Left ventricle myocardium superior (tissue), 1 donor: ENCODE measurements around the gene SH3TC2. TPM values are rescaled to one million over a fixed set of nuclear protein-coding genes. Genes with fewer than 3 reads are reported as not detected.

Experiments
- ATAC-seq: fragments of 200-7000 bp; cut with Tn5 transposase; one replicate; pipeline ENCODE4 v1.9.1; 2020; ENCODE audit warnings: mild to moderate bottlenecking, moderate library complexity
- DNase-seq: peaks from one replicate; pipeline ENCODE4 v3.0.0-alpha.2; 2020
- intact Hi-C: fragments of 100-400 bp; cut with micrococcal nuclease; formaldehyde crosslinking; loops from one replicate; pipeline ENCODE4 v1.11.0; 2022
- total RNA-seq: library from RNA; stranded (reverse); fragmentation: NEBNext Ultra II Directional; extraction: Animal tissue kit (Norgen Biotek cat#: 25700); gene quantifications from one replicate; pipeline ENCODE4 v1.2.1, GENCODE V29; 2021
- donor health status: DM: no; HTN: yes; CAD: no; lungs with severe emphysema.

The SH3TC2 gene
- total RNA-seq, 1 donor from 2014 or later = 15.7 TPM

GRCh38 chr5:148984345-148984744 lies 78.5 kb downstream of the SH3TC2 start:
- intact Hi-C loops = no loop called here
- DNase-seq (no peak), ATAC-seq (no peak)

DNA sequence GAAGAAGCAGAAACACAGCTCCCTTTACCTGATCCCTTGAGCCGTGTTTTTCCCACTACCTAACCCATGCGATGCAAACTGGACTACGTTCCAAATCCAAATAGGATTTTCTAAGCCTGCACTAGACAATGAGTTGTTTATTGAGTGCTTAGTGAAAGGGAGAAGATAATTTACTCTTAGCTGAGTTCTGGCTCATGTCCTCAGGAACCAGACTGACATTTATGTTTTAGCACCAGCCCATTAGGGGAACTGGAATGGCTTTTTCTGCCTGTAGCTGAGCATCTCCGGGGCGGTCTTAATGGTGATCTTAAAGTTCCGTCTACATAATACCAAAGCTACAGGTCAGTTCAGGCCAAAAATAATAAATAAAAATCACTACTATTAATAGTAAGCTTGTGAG lies 81.5 kb downstream of the SH3TC2 start:
- intact Hi-C loops = no loop called here
- no peak for DNase-seq
- peak; percentile 30 for ATAC-seq

- no peak for DNase-seq
- no peak for ATAC-seq
- intact Hi-C loops = no loop called here
Measured at GRCh38 chr5:148980731-148981130, 82.1 kb downstream of the SH3TC2 start.

DNA sequence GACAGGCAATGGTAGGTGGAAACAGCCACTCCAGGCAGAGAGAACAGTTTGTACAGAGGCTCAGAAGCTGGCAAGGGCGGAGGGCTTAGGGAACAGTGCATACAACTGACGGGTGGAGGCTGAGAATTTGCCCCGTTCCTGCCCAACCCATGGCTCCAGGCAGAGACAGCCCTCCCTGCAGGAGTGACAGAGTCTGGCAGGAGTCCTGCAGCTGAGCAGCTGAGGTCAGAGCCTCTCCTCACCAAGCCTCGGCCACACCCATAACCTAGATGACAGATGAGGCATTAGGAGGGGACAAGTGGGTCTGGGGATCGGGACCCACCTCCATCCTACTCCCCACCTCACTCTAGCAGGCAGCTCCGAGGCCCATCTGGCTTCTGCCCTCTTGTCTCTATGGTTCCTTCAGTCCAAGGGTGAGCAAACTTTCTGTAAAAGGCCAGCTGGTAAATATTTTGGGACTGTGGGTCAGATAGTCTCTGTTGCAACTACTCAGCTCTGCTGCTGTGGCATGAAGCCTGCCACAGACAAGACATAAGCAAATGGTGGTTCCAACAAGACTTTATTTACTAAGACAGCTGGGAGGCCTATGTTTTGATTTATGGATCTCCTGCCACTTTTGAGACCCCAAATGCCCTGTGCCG lies 83.7 kb downstream of the SH3TC2 start:
- intact Hi-C loops = no loop called here
- ATAC-seq (peak; percentile 95), DNase-seq (peak; percentile 64)

- DNase-seq = no peak
- ATAC-seq = no peak
- intact Hi-C loops = no loop called here
Measured at GRCh38 chr5:148978370-148979082, 84.3 kb downstream of the SH3TC2 start.

- DNase-seq (no peak), ATAC-seq (no peak)
- intact Hi-C loops = no loop called here
Measured at GRCh38 chr5:148976569-148977381, 86.1 kb downstream of the SH3TC2 start.

DNA sequence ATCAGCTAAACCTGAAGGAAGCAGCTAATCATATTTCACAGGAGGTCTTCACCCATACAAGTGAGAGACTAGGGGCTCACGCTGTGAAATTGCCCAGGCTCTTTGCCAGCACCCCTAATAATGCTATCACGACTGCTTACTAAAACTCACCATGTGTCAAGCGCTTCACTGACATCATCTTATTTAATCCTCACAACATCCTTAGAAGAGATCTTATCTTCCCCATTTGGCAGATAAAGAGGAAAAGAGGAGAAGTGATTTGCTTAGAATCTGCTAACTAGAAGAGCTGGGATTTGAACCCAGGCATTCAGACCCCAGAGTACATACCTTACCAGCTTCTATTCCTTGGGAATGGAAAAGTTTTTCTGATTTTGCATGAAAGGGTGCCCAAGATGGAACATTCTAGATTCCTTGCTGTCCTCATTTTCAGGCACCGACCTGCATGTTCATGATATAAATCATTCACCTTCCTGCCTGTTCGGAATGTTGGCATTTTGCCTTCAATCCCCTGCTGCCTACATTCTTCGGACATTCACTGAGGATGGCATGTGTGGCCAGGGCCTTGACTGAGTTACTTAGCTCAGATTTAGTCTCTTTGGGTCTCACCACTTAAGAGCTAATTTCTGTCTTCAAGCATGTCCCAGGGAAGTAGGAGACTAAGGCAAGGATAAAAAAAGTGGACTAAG lies 88.1 kb downstream of the SH3TC2 start:
- no peak for DNase-seq
- ATAC-seq = no peak
- intact Hi-C loops = no loop called here

DNA sequence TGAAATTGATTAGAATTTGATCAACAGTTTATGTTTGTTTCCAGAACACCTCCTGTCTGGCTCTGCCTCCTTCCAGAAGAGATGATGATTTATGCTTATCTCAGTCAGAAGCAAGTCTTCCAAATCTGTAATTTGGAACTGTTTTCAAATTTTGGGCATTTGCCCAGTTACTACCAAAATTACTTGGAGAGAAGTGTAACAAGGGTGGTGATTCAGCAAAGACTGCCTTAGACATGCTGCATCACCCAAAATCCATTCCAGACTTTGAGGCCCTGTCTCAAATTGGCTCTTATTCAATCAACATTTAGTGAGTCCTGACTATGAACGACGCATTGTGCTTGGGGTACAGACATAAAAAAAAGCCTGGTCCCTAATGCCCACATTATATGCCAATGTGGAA lies 89.4 kb downstream of the SH3TC2 start:
- intact Hi-C loops = no loop called here
- no peak for ATAC-seq
- no peak for DNase-seq

DNA sequence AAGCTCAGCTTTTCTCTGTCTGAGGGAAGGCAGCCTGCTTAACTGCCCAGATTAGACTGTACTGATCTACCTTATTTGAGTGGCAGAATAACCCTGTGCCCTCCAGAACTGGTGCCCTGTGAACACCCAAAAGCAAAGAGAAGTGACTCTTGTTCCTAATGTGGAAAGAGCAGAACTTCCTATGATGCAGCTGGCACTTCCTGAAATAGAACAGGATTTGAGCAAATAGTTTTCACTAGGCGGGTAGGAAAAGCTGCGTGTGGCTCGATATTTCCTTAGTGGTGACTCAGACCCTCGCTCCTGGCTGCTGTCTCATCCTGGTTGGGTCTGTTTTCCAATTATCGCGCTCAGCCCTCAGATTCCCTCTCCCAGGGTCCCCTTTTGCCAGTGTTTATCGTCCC lies 89.9 kb downstream of the SH3TC2 start:
- DNase-seq (no peak), ATAC-seq (peak; percentile 55)
- intact Hi-C loops = no loop called here

DNA sequence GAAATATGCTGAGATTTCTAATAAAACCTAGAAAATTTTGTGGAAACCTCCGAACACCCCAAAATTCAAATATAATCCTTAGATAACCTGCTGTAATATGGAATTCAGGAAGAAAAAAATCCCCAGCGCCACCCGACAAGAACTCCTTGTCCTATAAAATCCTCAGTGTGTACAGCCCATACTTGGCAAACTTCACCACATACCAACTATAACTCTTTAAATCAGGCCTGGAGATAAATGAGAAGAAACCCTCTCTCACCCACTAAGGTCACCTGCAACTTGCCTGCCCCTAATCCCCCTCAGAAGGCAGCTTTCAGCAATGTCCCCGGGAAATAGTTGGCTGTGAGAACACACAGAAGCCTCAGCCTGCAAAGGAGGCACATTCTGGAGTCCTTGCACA lies 90.5 kb downstream of the SH3TC2 start:
- DNase-seq = no peak
- ATAC-seq = no peak
- intact Hi-C loops = no loop called here

DNA sequence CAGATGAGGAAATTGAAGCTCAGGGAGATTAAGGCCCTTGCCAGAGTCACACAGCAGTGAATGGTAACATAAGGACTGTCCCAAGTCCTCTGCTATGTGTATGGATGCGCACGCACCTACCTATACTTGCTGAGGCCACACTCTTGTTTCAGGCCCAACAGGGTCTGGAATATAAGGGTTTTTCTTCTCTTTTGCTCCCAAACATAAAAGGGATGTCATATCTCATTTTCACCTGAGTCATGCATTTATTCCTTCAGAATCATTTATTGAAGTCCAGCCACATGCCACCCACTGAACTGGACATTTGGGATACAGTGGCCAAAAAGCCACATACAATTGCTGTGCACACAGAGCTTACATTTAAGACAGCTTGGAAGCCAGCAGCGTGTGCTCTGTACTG lies 92.0 kb downstream of the SH3TC2 start:
- ATAC-seq (no peak), DNase-seq (no peak)
- intact Hi-C loops = no loop called here

DNA sequence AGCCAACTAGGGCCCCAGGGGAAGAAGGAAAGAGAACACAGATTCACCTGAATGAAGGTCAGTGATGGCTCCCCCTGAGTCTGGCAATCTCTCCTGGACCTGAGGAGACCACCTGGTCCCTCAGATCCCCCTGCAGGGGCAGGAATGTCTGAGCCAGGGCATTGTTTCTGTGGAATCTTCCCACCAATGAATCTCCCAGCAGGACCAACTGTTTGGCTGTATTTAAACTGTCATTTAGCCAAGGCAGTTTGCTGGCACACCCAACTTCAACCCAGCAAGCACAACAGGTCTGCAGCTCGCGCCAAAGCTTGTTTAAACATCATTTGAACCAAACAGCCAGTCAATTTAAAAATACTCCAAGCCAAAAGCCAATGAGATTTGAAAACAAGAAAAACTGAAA lies 92.6 kb downstream of the SH3TC2 start:
- DNase-seq (peak; percentile 49), ATAC-seq (peak; percentile 45)
- intact Hi-C loops = no loop called here

DNA sequence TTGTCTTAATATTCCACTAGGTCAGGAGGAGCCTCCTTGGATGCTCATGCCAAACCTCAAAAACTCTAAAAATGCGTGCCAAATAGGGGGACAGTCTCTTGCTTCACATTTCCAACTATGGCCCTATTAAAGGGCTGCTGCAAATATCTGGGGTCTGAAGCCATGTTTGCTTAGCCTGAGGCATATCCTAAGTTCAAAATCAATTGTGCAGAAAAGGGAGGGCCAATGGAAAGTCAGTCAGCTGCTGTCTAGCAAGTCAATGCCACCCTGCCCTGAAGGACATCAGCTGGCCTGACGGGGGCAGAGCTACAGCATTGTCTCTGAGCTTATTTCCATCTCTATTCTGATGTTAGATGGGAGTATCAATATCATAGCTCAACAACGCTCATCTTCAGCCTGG lies 93.6 kb downstream of the SH3TC2 start:
- intact Hi-C loops = no loop called here
- DNase-seq (no peak), ATAC-seq (no peak)

DNA sequence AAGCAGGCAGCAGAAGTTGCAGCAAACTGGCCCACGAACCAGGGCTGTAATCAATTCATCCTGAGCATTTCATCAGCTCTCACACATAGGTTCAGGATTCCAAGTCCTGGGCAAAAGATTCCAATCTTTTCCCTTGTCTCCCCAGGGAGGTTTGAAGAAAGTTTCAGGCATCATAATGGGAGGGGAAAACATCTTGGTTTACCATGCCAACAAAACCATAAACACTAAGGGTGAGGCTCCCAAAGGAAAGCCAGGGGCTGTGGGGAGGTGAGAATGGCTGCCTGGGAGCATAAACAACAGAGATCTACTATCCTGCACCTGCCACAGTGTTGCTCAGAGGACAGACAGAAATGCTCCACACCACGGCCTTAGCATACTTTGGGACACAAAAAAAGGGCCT lies 94.6 kb downstream of the SH3TC2 start:
- no peak for DNase-seq
- ATAC-seq = no peak
- intact Hi-C loops = no loop called here

DNA sequence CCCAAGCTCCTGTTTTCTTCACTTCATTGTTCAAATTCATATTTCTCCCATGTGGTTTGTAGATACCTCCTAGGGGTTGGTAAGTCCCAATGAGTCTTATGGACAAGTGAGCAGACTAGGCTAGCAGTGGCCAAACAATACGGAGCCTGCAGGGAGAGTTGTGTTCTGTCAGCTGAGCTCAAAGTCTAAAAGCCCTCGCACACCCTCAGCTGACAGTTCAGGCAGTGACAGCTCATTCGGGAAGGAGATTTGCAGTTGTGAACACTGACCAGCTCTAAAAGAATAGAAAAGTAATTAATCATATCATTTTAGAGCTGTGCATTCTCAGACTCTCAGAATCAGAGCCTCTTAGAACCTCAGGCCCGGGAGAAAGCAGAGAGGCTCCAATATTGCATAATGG lies 95.1 kb downstream of the SH3TC2 start:
- DNase-seq (no peak), ATAC-seq (no peak)
- intact Hi-C loops = no loop called here

DNA sequence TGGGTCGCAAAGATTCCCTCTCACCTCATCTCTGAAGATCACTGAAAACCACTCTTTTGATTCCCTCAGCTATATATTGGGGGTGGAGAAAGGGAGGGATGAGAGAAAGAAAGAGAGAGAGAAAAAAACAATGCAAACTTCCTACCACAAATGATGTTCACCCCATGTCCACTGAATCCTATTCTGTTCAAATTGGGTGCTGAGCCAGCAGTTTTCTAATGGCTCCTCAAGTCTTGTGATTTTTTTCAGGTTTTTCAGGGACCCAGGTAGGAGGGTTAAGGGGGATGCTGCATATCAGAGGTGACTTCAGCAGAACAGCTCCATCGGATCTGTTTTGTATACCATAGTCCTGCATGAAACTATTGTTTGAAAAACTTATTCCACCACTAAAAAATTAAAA lies 95.9 kb downstream of the SH3TC2 start:
- intact Hi-C loops = no loop called here
- ATAC-seq (no peak), DNase-seq (no peak)

- intact Hi-C loops = no loop called here
- ATAC-seq (peak; percentile 50), DNase-seq (no peak)
Measured at GRCh38 chr5:148966348-148966747, 96.5 kb downstream of the SH3TC2 start.

- intact Hi-C loops = no loop called here
- DNase-seq (peak; percentile 83), ATAC-seq (peak; percentile 94)
Measured at GRCh38 chr5:148965511-148966265, 97.2 kb downstream of the SH3TC2 start.

DNA sequence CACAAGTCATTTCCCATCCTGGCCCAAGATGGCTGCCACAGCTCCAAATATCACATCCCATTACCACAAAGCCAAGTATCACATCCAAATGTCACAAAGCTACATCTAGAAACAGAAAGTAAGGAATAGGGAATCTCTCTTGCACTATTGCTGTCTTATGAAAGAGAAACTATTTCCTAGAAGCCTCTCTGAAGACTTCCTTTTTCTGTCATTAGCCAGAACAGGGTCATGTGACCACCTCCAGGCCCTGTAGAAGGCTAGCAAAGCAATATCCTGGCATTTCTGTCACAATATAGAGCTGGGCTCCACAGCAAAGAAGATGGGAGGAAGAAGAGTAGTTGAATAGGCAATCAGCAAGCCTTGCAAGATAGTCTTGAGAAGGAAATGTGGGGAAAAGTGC lies 99.2 kb downstream of the SH3TC2 start:
- ATAC-seq (no peak), DNase-seq (no peak)
- intact Hi-C loops = no loop called here
